Tibial artery (tissue), 4 donors: Measurements from ENCODE around the gene KLF9.
A peak's percentile ranks its signal among the peaks of the same experiment; 100 is the strongest.

ENCODE experiments used
- DNase-seq, 2 donors: peaks; one replicate each; pipeline ENCODE4 v3.0.0-alpha.2; 2019
- H3K27ac ChIP-seq, 2 donors: fragments of 200-600 bp; sonication (generic) in 1 of 2; 1 replicate in 1 of 2; 2 replicates in 1 of 2; pipeline ENCODE4 v1.5.1; 2018 to 2019; ENCODE audit warnings: mild to moderate bottlenecking in 1 of 2
- H3K27me3 ChIP-seq, 2 donors: fragments of 200-600 bp; sonication (generic) in 1 of 2; one replicate each; pipeline versions ENCODE4 v1.5.1 to v1.6.0; 2016 to 2019
- H3K36me3 ChIP-seq, 3 donors: fragments of 200-600 bp; sonication (generic) in 2 of 3; one replicate each; pipeline ENCODE4 v1.5.1; 2016 to 2019; ENCODE audit warnings: mild to moderate bottlenecking in 2 of 3
- H3K4me1 ChIP-seq, 4 donors: fragments of 200-600 bp; sonication (generic) in 2 of 4; 1 replicate in 3 of 4; 2 replicates in 1 of 4; pipeline ENCODE4 v1.5.1; 2016 to 2019
- H3K4me3 ChIP-seq, 2 donors: fragments of 200-600 bp; sonication (generic) in 1 of 2; 1 replicate in 1 of 2; 2 replicates in 1 of 2; pipeline ENCODE4 v1.5.1; 2018 to 2019; ENCODE audit warnings: mild to moderate bottlenecking in 2 of 2
- H3K9me3 ChIP-seq, 3 donors: fragments of 200-600 bp; sonication (generic) in 1 of 3; one replicate each; pipeline ENCODE4 v1.5.1; 2016 to 2019
- CTCF ChIP-seq, 2 experiments: fragments of 200-600 bp in 1 of 2; fragments of 450-650 bp in 1 of 2; IDR thresholded peaks; one replicate each; pipeline ENCODE4 v1.5.1; 2017 to 2019; ENCODE audit warnings: antibody characterized with exemption in 2 of 2, mild to moderate bottlenecking in 1 of 2, moderate library complexity in 1 of 2
- intact Hi-C: fragments of 100-400 bp; cut with DNase I; formaldehyde crosslinking; loops from one replicate; pipeline ENCODE4 v1.15.0; 2023; ENCODE audit warnings: low total_unique reads

The KLF9 gene

DNA sequence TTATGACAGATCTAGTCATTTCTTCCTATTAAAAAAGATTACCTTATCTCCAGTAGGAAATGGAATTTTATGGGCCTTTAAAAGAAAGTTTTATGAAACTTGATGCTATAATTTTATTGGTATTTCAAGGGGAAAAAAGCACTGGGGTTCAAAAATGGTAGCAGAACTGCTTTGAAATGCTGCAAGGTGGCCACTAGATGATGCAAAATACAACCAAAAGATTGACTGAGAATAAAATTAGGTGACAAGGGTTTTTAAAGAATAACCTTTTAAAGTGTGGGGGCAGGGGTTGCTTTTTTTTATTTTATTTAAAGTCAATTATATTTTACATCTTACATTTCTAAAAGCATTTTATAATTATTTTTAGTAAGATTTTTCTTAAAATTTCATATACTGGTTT is 61.7 kb downstream of the KLF9 start:
- intact Hi-C loops: loop anchor here (5.0 to 10.0 kb wide), 3 partner anchors 52 to 249 kb away; no protein-coding TSS in a partner anchor
- H3K27ac ChIP-seq: peak overlapping the region in 1 of 2 donors; percentile 4
- no peaks in the 10 kb centered on the region for H3K9me3 ChIP-seq
- no peaks in the 10 kb centered on the region for H3K27me3 ChIP-seq
- peak; percentile 67 to 69 for TF ChIP-seq CTCF (IDR thresholded peaks at IDR 0.05)
- H3K36me3 ChIP-seq: peaks cover 14 to 51% (median 34%) of the 10 kb centered on the region in 3 donors
- H3K4me1 ChIP-seq: peaks cover 0 to 21% (median 0%) of the 10 kb centered on the region in 4 donors
- no peak overlapping the region for H3K4me3 ChIP-seq
- no peak for DNase-seq

GRCh38 chr9:70352356-70352755 is 62.1 kb downstream of the KLF9 start:
- TF ChIP-seq CTCF (IDR thresholded peaks at IDR 0.05): no peak
- Histone ChIP-seq H3K36me3 (peaks cover 14 to 50% (median 39%) of the 10 kb centered on the region in 3 donors), H3K4me1 (peaks cover 0 to 21% (median 0%) of the 10 kb centered on the region in 4 donors), H3K27me3 (no peaks in the 10 kb centered on the region), H3K9me3 (no peaks in the 10 kb centered on the region), H3K4me3 (no peak overlapping the region), H3K27ac (peak overlapping the region; percentile 4 to 5)
- intact Hi-C loops: loop anchor here (5.0 to 10.0 kb wide), 3 partner anchors 52 to 250 kb away; no protein-coding TSS in a partner anchor
- no peak for DNase-seq

DNA sequence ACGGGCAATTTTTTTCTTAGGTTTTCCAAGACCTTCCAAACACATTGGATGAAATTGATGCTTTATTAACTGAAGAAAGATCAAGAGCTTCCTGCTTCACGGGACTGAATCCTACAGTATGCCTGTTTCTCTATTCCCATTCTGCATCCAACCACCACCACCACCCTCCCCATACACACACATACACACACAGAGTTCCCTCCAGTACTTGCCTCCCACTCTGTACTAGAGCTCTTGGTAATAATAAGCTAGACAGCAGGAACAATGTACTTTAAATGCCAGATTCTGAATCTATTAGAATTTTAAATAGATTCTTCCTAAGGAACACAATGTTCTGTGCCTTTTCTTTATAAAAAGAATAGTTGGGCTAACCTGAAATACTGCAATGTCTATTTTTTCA is 67.4 kb downstream of the KLF9 start:
- Histone ChIP-seq H3K4me1 (peaks cover 0 to 4% (median 0%) of the 10 kb centered on the region in 4 donors), H3K4me3 (no peak overlapping the region), H3K9me3 (no peaks in the 10 kb centered on the region), H3K27me3 (no peaks in the 10 kb centered on the region), H3K36me3 (peaks cover 14 to 54% (median 49%) of the 10 kb centered on the region in 3 donors), H3K27ac (no peak overlapping the region)
- no peak for TF ChIP-seq CTCF (IDR thresholded peaks at IDR 0.05)
- no peak for DNase-seq
- intact Hi-C loops: no loop called here

DNA sequence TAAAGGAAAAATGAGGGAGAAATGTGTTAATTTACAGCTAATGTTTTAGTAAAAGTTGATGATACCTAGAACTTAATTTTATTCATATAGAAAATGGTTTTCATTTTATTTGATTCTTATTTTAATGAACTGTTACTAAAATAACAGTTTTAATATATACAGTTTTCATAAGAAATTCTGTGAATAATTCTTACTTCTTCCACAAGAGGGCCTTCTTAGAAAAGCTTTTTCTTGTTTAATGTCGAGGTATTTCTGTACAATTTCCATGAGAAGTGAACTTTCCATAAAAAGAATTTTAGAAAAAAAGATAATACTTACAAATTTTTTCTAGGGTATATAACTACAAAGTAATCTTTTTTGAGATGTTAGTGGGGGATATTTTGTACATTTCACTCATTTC is 73.9 kb downstream of the KLF9 start:
- H3K4me1 ChIP-seq: peaks cover 0 to 5% (median 0%) of the 10 kb centered on the region in 4 donors
- peak; percentile 58 to 60 for TF ChIP-seq CTCF (IDR thresholded peaks at IDR 0.05)
- intact Hi-C loops: no loop called here
- H3K4me3 ChIP-seq: no peak overlapping the region
- H3K27ac ChIP-seq: no peak overlapping the region
- no peaks in the 10 kb centered on the region for H3K27me3 ChIP-seq
- H3K36me3 ChIP-seq: peaks cover 0 to 20% (median 0%) of the 10 kb centered on the region in 3 donors
- no peak for DNase-seq
- no peaks in the 10 kb centered on the region for H3K9me3 ChIP-seq
